NCI-H2196 (cell line): Measurements from ENCODE around the gene GBP4.

Experiments
- DNase-seq: peaks from one replicate; lab custom pipeline; 2025; ENCODE audit not compliant: unreplicated experiment; lab: John Stamatoyannopoulos, UW

Gene GBP4

DNA sequence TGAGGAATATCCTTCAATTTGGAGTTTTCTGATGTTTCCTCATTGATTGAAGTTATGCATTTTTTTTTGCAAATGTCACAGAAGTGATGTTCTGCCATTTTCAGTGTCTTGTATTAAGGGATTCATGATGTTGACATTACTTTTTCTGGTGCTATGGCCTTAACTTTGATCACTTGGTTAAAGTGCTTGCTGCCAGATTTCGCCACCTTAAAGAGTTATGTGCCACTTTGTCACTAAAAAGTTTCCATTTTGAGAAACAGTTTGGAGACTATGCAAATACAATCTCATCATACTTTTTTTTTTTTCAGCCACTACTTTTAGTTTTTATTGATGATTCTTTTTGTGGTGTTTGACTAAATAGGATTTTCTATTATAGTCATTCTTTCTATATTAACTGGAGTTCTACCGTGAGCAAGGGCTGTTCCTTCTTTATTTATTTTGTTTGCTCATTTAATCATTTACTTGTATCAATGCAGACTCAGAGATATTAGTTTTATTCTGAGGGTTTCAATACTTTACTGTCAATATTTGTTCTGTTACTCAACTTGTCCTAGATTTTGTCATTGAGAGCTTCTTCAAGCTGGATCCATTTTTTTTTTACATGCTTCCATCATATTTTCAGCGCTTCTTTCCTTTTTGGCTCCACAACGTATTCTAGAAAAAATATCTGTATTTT, 26.1 kb downstream of the GBP4 start:
- DNase-seq: no peak

GRCh38 chr1:89171067-89171438, 27.7 kb downstream of the GBP4 start:
- no peak for DNase-seq

DNA sequence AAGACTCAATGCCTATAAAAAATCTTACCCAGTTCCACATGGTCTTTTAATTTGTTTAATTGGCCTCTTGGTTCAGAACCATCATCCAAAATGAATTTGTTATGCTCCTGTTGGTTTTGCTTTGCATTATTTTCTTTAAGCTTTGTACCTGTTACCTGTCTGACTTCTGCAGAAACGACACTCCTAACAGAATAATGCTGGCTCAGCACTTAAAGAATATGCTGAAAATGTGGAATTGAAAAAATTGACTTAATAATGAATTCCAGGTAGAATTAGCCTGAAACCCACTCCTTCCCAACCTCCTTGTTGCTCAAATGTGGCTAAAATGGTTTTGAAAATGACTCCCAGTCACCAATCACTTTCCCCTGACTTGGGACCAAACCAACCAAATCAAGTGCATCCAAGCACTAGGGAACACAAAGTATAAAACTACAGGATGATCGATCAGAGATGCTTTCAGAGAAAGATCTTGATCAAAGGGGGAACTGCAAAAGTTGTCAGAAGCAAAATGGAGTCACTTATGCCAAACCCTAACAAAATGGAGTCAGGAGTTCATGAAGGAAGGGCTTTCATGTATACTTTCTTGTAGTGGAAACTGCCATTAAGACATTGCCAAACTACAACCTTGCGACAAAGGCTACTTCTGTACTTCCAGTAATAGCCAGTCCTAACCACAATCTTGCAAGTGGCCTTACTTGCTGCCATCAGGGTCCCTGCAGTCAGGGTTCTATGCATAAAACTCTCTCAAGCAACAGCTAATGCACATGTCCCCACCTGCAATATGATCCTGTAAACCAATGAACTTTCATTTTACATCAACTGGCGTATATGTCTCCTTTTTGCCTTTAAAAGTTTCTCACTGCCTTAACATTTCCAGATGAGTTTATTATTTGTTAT, 28.3 kb downstream of the GBP4 start:
- no peak for DNase-seq

GRCh38 chr1:89169166-89169565, 29.6 kb downstream of the GBP4 start:
- no peak for DNase-seq

- DNase-seq: no peak
Measured at GRCh38 chr1:89167590-89168230, 31.0 kb downstream of the GBP4 start.

DNA sequence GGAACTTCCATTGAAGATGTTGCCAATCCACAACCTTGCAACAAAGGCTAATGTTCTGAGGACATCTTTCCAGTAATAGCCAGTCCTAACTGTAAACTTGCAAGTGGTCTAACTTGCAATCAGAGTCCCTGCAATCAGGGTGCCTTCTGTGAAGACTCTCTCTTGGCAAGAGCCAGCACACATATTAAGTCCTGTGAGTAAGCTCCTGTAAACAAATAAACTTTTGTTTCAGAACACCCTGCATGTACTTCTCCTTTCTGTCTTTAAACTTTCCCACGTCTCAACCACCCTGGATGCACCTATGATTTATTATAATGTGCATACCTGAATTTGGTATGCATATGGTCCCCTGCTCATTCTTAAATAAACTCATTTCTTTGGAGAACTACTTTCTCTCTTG, 32.0 kb downstream of the GBP4 start:
- no peak for DNase-seq

GRCh38 chr1:89165811-89166210, 32.9 kb downstream of the GBP4 start:
- no peak for DNase-seq

GRCh38 chr1:89151047-89151446, 47.7 kb downstream of the GBP4 start:
- DNase-seq: no peak

DNA sequence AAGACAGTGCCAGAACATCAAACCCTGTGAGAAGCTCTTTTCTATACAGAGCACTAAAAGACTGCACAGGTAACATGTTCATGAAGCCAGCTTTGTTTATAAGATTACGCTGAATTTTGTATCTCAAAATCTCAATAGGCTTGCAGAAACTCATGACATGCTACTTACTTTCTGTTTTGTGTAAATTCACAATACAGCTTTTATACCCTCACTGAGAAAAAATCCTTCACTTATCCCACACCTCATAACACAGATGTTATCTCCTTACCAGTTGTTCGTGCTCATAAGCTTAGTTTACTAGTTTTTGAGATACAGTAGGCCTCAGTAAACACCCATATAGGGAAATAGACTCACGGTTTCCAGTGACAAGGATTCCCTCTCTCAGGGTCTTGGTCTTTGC, 48.8 kb downstream of the GBP4 start:
- no peak for DNase-seq

- DNase-seq: no peak
Measured at GRCh38 chr1:89149229-89149628, 49.5 kb downstream of the GBP4 start.

DNA sequence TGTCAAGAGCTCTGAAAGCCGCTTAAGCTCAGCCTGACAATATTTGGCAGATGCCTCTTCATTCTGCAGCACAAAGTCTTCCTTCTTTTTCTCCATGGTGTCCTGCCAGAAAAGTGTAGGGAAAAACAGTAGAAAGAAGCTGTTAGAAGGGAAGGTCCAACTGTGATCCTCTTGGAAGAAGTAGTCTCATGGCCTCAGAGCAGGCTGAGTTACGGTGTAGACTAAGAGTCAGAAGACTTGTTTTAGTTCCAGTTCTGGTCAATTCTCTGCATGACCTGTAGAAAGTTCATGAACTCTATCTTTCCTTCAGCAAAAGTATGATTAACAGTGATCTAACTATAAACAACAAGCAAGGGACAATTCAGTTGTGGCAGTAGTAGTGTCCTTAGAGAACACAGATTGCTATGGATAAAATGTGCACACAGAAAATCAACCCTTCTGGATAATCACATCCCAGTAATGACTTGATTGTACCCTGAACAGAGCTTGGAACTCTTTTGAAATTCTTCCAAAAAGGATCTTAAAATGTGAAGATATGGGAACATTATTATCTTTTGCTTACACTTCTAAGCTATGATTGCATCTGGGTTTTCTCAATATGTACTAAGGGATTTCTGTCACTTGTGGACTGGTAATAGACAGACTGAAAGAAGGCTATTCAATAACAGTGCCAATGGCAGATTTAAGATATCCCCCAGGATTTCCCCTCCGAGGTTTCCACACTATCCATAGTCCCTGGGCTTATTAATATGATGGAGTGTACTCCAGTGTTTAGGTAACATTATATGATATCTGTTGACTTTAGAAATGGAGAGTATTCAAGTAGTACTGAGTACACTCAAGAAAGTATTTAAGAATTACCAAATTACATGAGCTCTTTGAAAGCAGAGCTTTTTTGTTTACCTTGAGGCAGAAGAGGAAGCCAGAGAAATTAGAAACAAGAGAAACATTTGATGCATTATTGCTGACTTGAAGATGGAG, 50.8 kb downstream of the GBP4 start:
- no peak for DNase-seq

GRCh38 chr1:89146721-89147120, 52.0 kb downstream of the GBP4 start:
- DNase-seq: no peak

- DNase-seq: no peak
Measured at GRCh38 chr1:89143484-89143883, 55.3 kb downstream of the GBP4 start.

DNA sequence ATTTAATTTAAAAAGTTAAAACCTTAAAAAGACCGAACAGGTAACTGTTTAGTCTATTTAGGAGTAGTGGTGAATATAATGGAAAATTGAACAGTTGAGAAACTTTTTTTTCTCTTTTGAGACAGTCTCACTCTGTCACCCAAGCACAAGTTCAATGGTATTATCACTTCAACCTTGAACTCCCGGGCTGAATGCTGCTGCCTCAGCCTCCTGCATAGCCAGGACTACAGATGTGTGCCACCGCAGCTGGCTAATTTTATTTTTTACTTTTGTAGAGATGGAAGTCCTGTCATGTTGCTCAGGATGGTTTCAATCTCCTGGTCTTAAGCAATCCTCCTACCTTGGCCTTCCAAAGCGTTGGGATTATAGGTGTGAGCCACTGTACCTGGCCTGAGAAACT, 56.6 kb downstream of the GBP4 start:
- no peak for DNase-seq

- no peak for DNase-seq
Measured at GRCh38 chr1:89133747-89134146, 65.0 kb downstream of the GBP4 start.
